Progenitor cell of endocrine pancreas (in vitro differentiated cells): Measurements from ENCODE around the gene C3orf49. TPM values are rescaled to one million over a fixed set of nuclear protein-coding genes. Genes with fewer than 3 reads are reported as not detected.

Experiments
- DNase-seq: peaks from one replicate; pipeline ENCODE4 v3.0.0; 2021; ENCODE audit warnings: low spot score; ENCODE audit not compliant: unreplicated experiment
- H3K27ac Mint-ChIP-seq: 2 replicates; pipeline ENCODE4 v1.8.0; 2021; ENCODE audit warnings: mild to moderate bottlenecking, moderate library complexity, mixed read lengths
- H3K27me3 Mint-ChIP-seq: 2 replicates; pipeline ENCODE4 v1.8.0; 2021; ENCODE audit warnings: mixed read lengths
- H3K36me3 Mint-ChIP-seq: 2 replicates; pipeline ENCODE4 v1.8.0; 2022; ENCODE audit warnings: mixed read lengths; ENCODE audit not compliant: insufficient read depth
- H3K4me1 Mint-ChIP-seq: 2 replicates; pipeline ENCODE4 v1.8.0; 2021; ENCODE audit warnings: low read depth, mixed read lengths
- H3K4me3 Mint-ChIP-seq: 2 replicates; pipeline ENCODE4 v1.8.0; 2021; ENCODE audit warnings: low read depth, mild to moderate bottlenecking, moderate library complexity, mixed read lengths
- H3K9me3 Mint-ChIP-seq: 2 replicates; pipeline ENCODE4 v1.8.0; 2021; ENCODE audit warnings: low read depth, mixed read lengths
- CTCF ChIP-seq: fragments of 200-600 bp; sonication (generic); IDR thresholded peaks from one replicate; pipeline ENCODE4 v1.5.0; 2021; ENCODE audit warnings: antibody characterized with exemption, mild to moderate bottlenecking; ENCODE audit not compliant: unreplicated experiment
- total RNA-seq: library from RNA; stranded (reverse); gene quantifications from 2 replicates; pipeline ENCODE4 v1.2.1, GENCODE V29; 2021

The C3orf49 gene
- total RNA-seq, 1 donor from 2014 or later = not detected

- H3K27me3 Mint-ChIP-seq = no peaks in the 10 kb centered on the region
- no peak overlapping the region for H3K4me3 Mint-ChIP-seq
- peaks cover 8% of the 10 kb centered on the region for H3K36me3 Mint-ChIP-seq
- TF ChIP-seq CTCF = no peak
- H3K9me3 Mint-ChIP-seq = peaks cover 8% of the 10 kb centered on the region
- DNase-seq = no peak
- H3K4me1 Mint-ChIP-seq = peaks cover 13% of the 10 kb centered on the region
- H3K27ac Mint-ChIP-seq = no peak overlapping the region
These were observed 26.1 kb downstream of the C3orf49 start for GRCh38 chr3:63845215-63845614.

GRCh38 chr3:63847718-63848450 is 28.8 kb downstream of the C3orf49 start:
- Mint-ChIP-seq H3K27me3 (no peaks in the 10 kb centered on the region), H3K36me3 (peaks cover 11% of the 10 kb centered on the region), H3K9me3 (no peaks in the 10 kb centered on the region), H3K4me1 (peaks cover 13% of the 10 kb centered on the region), H3K27ac (peak overlapping the region; percentile 65), H3K4me3 (no peak overlapping the region)
- no peak for DNase-seq
- TF ChIP-seq CTCF = no peak

- Mint-ChIP-seq H3K36me3 (peaks cover 7% of the 10 kb centered on the region), H3K27me3 (no peaks in the 10 kb centered on the region), H3K4me3 (no peak overlapping the region), H3K9me3 (no peaks in the 10 kb centered on the region), H3K27ac (no peak overlapping the region), H3K4me1 (peaks cover 13% of the 10 kb centered on the region)
- TF ChIP-seq CTCF = no peak
- DNase-seq = no peak
These were observed 30.1 kb downstream of the C3orf49 start for GRCh38 chr3:63849175-63849574.

GRCh38 chr3:63851287-63851686 is 32.2 kb downstream of the C3orf49 start:
- Mint-ChIP-seq H3K4me3 (no peak overlapping the region), H3K27me3 (no peaks in the 10 kb centered on the region), H3K27ac (no peak overlapping the region), H3K36me3 (peaks cover 7% of the 10 kb centered on the region), H3K4me1 (peaks cover 13% of the 10 kb centered on the region), H3K9me3 (no peaks in the 10 kb centered on the region)
- DNase-seq = no peak
- no peak for TF ChIP-seq CTCF

GRCh38 chr3:63853106-63853505 is 34.0 kb downstream of the C3orf49 start:
- H3K27ac Mint-ChIP-seq = no peak overlapping the region
- TF ChIP-seq CTCF = no peak
- peaks cover 7% of the 10 kb centered on the region for H3K4me1 Mint-ChIP-seq
- H3K4me3 Mint-ChIP-seq = no peak overlapping the region
- peaks cover 9% of the 10 kb centered on the region for H3K36me3 Mint-ChIP-seq
- DNase-seq = no peak
- no peaks in the 10 kb centered on the region for H3K9me3 Mint-ChIP-seq
- H3K27me3 Mint-ChIP-seq = no peaks in the 10 kb centered on the region
